ENCODE results near the gene CNGB1.
"Not testable (repeated sequence)": the region's sequence is repeated elsewhere in the genome, so short reads cannot be mapped to it uniquely, and the experiment has no call there.

Gene CNGB1

GRCh38 chr16:57897996-57898395 lies 72.9 kb downstream of the CNGB1 start:
- FAIRE-seq (no peak), DNase-seq (ENCODE audit: insufficient read length, low spot score) (no peak)
- no peak for TF ChIP-seq CTCF (IDR thresholded peaks at IDR 0.05; ENCODE audit: insufficient read depth, missing control alignments)

DNA sequence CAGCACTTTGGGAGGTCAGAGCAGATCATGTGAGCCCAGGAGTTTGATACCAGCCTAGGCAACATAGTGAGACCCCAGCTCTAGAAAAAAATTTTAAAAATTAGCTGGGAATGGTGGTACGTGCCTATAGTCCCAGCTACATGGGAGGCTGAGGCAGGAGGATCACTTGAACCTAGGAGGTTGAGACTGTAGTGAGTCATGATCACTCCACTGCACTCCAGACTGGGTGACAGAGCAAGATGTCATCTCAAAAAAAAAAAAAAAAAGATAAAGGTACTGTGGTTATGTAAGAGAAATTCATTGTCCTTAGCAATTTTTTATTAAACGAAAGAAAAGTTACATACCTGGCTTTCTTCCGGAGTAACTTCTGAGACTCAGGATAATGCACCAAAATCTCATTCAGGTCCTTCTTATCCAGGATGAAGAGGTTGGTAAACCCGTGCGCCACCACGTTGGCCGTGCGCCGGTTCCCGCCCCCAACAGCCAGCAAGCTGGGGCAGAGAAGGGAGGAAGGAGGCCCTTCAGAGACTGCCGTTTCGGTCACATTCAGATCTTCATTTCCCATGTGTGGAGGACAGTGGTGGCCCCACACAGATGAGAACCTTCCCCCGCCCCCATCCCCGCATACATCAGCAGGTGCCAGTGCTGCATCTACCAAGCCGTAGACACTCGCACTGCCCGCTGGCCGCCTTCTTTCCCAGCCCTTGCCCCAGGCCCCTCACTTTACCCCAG lies 73.7 kb downstream of the CNGB1 start:
- TF ChIP-seq CTCF (IDR thresholded peaks at IDR 0.05; ENCODE audit: insufficient read depth, missing control alignments): no peak
- FAIRE-seq (no peak), DNase-seq (ENCODE audit: insufficient read length, low spot score) (no peak)

DNA sequence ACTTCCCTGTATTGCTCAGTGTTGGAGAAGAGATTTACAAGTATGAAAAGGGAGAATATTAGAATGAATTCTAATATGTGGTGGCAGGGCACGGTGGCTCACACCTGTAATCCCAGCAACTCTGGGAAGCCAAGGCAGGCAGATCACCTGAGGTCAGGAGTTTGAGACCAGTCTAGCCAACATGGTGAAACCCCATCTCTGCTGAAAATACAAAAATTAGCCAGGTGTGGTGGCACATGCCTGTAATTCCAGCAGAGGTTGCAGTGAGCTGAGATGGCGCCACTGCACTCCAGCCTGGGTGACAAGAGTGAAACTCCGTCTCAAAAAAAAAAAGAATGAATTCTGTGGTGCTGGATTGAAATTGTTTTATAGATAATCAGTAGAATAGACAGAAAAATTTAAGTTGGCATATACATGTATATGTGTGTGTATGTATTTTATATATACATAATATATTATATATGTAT lies 75.8 kb downstream of the CNGB1 start:
- FAIRE-seq; DNase-seq (ENCODE audit: insufficient read length, low spot score): not testable (repeated sequence)

DNA sequence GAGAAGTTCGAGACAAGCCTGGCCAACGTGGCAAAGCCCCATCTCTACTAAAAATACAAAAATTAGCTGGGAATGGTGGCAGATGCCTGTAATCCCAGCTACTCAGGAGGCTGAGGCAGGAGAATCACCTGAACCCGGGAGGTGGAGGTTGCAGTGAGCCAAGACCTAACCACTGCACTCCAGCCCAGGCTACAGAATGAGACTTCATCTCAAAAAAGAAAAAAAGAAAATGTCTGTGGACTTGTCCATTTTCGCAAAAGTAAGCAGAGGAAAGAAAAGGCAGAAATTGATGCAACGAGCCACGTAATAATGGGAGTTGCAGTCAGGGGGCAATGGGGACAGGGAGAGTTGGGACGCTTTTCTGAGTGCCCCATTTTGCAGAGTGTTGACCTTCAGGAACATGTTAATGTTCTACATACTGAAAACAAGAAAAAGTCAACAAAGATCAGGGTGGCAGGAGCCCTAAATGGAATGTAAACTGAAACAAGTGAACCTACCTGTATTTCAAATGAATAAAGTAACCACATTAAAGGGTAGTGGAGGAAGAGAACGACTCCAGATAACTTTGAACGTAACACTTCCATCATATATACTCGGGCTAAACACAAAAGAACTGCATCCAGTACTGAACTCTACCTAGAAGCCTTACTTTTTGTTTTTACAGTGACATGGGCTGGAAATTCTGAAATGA lies 76.4 kb downstream of the CNGB1 start:
- DNase-seq (ENCODE audit: insufficient read length, low spot score) (no peak), FAIRE-seq (no peak)
- no peak for TF ChIP-seq CTCF (IDR thresholded peaks at IDR 0.05; ENCODE audit: insufficient read depth, missing control alignments)

DNA sequence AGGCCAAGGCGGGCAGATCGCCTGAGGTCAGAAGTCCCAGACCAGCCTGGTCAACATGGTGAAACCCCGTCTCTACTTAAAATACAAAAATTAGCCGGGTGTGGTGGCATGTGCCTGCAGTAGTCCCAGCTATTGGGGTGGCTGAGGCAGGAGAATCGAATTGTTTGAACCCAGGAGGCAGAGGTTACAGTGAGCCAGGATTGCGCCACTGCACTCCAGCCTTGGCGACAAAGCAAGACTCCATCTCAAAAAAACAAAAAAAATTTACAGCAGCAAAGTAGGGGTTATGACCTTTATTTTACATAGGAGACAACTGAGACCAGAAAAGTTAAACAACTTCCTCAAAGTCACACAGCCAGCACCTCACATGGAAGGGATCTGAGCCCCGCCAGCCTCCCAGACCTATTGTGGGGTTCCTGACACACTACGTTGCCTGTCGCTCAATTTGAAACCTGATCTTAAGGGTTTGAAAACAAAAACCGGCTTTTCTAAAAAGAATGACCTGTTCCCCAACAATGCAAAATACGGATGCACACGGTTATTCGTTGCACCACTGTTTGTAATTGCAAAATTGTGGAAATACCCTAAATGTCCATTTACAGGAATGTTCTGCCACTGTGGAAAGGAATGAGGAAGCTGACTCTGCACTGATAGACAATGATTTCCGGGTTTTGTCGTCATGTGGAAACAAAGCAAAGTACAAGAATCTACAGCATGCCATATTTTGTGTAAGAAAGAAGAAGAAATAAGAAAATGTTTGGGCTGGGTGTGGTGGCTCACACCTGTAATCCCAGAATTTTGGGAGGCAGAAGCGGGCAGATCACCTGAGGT lies 77.2 kb downstream of the CNGB1 start:
- FAIRE-seq: no peak

DNA sequence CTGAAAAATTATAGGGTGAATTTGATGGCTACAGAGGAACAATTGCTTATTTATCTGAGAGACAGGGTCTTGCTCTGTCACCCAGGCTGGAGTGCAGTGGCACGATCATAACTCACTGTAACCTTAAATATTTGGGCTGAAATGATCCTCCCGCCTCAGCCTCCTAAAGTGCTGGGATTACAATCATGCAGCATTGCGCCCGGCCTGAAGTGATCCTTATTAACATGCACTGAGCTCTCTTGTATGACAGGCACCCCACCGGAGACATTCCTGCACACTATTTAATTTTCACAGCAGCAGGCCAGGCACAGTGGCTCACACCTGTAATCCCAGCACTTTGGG lies 77.7 kb downstream of the CNGB1 start:
- FAIRE-seq (no peak), DNase-seq (ENCODE audit: insufficient read length, low spot score) (no peak)
- no peak for TF ChIP-seq CTCF (IDR thresholded peaks at IDR 0.05; ENCODE audit: insufficient read depth, missing control alignments)

More for the DNA sequence above, 77.2 kb downstream of the CNGB1 start:
- no peak for TF ChIP-seq CTCF (IDR thresholded peaks at IDR 0.05; ENCODE audit: insufficient read depth, missing control alignments)
- DNase-seq (ENCODE audit: insufficient read length, low spot score): no peak

- no peak for DNase-seq (ENCODE audit: insufficient read length, low spot score)
- TF ChIP-seq CTCF (IDR thresholded peaks at IDR 0.05; ENCODE audit: insufficient read depth, missing control alignments): no peak
- no peak for FAIRE-seq
Observed at GRCh38 chr16:57892447-57893096, 78.4 kb downstream of the CNGB1 start.

All from D721Med (cell line).